H9 (cell line): Measurements from ENCODE around the gene PRRC1. TPM values are rescaled to one million over a fixed set of nuclear protein-coding genes. Genes with fewer than 3 reads are reported as not detected.
"Not testable (repeated sequence)": the region's sequence is repeated elsewhere in the genome, so short reads cannot be mapped to it uniquely, and the experiment has no call there.

Experiments
- DNase-seq: peaks from one replicate; pipeline ENCODE4 v3.0.0-alpha.2; 2017
- H2AFZ ChIP-seq: one replicate; pipeline ENCODE4 v1.6.1; 2013; ENCODE audit warnings: mild to moderate bottlenecking, low read length, control low read depth, moderate library complexity
- H2AK5ac ChIP-seq: 2 replicates; pipeline ENCODE4 v1.6.1; 2013; ENCODE audit warnings: low read length, control low read depth, mixed read lengths; ENCODE audit not compliant: insufficient read length
- H2BK120ac ChIP-seq: one replicate; pipeline ENCODE4 v1.6.1; 2013; ENCODE audit warnings: low read depth, mild to moderate bottlenecking, low read length, control low read depth, inconsistent platforms; ENCODE audit not compliant: poor library complexity, severe bottlenecking
- H2BK12ac ChIP-seq: 2 replicates; pipeline ENCODE4 v1.6.1; 2013; ENCODE audit warnings: low read length, control low read depth, mixed read lengths, low read depth; ENCODE audit not compliant: insufficient read length
- H2BK15ac ChIP-seq: 2 replicates; pipeline ENCODE4 v1.6.1; 2013; ENCODE audit warnings: low read depth, low read length, control low read depth
- H2BK20ac ChIP-seq: one replicate; pipeline ENCODE4 v1.6.1; 2013; ENCODE audit warnings: low read depth, mild to moderate bottlenecking, low read length, control low read depth, inconsistent platforms; ENCODE audit not compliant: poor library complexity, severe bottlenecking
- H2BK5ac ChIP-seq: 2 replicates; pipeline ENCODE4 v1.6.1; 2013; ENCODE audit warnings: low read length, control low read depth, mixed read lengths; ENCODE audit not compliant: insufficient read length
- H3K14ac ChIP-seq: 2 replicates; pipeline ENCODE4 v1.6.1; 2013; ENCODE audit warnings: low read length, control low read depth; ENCODE audit not compliant: insufficient read depth
- H3K18ac ChIP-seq: 2 replicates; pipeline ENCODE4 v1.6.1; 2013; ENCODE audit warnings: low read depth, mild to moderate bottlenecking, mixed read lengths, low read length, control low read depth; ENCODE audit not compliant: insufficient read length
- H3K23ac ChIP-seq: 2 replicates; pipeline ENCODE4 v1.6.1; 2013; ENCODE audit warnings: low read length, control low read depth, mixed read lengths, low read depth; ENCODE audit not compliant: insufficient read length
- H3K23me2 ChIP-seq: 2 replicates; pipeline ENCODE4 v1.6.1; 2013; ENCODE audit warnings: low read depth, mild to moderate bottlenecking, mixed read lengths, low read length, control low read depth; ENCODE audit not compliant: insufficient read length, poor library complexity, severe bottlenecking
- H3K27ac ChIP-seq: 2 replicates; pipeline ENCODE4 v1.5.1; 2013; ENCODE audit warnings: low read length, control low read depth, mixed read lengths, low read depth; ENCODE audit not compliant: insufficient read length
- H3K27me3 ChIP-seq: 2 replicates; pipeline ENCODE4 v1.6.1; 2013; ENCODE audit warnings: low read length, control low read depth, inconsistent platforms; ENCODE audit not compliant: insufficient read depth
- H3K4ac ChIP-seq: 2 replicates; pipeline ENCODE4 v1.6.1; 2013; ENCODE audit warnings: low read depth, mild to moderate bottlenecking, control low read depth, inconsistent platforms, low read length, moderate library complexity
- H3K4me1 ChIP-seq: 2 replicates; pipeline ENCODE4 v1.6.1; 2013; ENCODE audit warnings: low read length, control low read depth, inconsistent platforms; ENCODE audit not compliant: insufficient read depth
- H3K4me2 ChIP-seq: 2 replicates; pipeline ENCODE4 v1.6.1; 2013; ENCODE audit warnings: low read length, control low read depth, mixed read lengths; ENCODE audit not compliant: insufficient read length, insufficient read depth
- H3K56ac ChIP-seq: 2 replicates; pipeline ENCODE4 v1.6.1; 2013; ENCODE audit warnings: low read depth, mild to moderate bottlenecking, mixed read lengths, low read length, control low read depth; ENCODE audit not compliant: insufficient read length
- H3K79me1 ChIP-seq: 2 replicates; pipeline ENCODE4 v1.6.1; 2013; ENCODE audit warnings: low read depth, mild to moderate bottlenecking, moderate library complexity, low read length, control low read depth, inconsistent platforms; ENCODE audit not compliant: insufficient read depth, poor library complexity, severe bottlenecking
- H3K79me2 ChIP-seq: 2 replicates; pipeline ENCODE4 v1.6.1; 2013; ENCODE audit warnings: low read length, control low read depth, inconsistent platforms; ENCODE audit not compliant: insufficient read depth
- H3K9ac ChIP-seq: 2 replicates; pipeline ENCODE4 v1.6.1; 2013; ENCODE audit warnings: low read length, control low read depth, mixed read lengths; ENCODE audit not compliant: insufficient read length; ENCODE audit errors: extremely low read depth
- H3K9me3 ChIP-seq: one replicate; pipeline ENCODE4 v1.6.1; 2013; ENCODE audit warnings: low read depth, low read length, inconsistent platforms; ENCODE audit not compliant: control insufficient read depth
- H3T11ph ChIP-seq: one replicate; pipeline ENCODE4 v1.6.1; 2013; ENCODE audit warnings: mild to moderate bottlenecking, low read length, control low read depth, inconsistent platforms
- H4K20me1 ChIP-seq: one replicate; pipeline ENCODE4 v1.6.1; 2013; ENCODE audit not compliant: control insufficient read depth, insufficient read length, insufficient read depth
- H4K5ac ChIP-seq: 2 replicates; pipeline ENCODE4 v1.6.1; 2013; ENCODE audit warnings: low read depth, mild to moderate bottlenecking, mixed read lengths, low read length, control low read depth; ENCODE audit not compliant: insufficient read length
- H4K8ac ChIP-seq: replicated peaks from 2 replicates; pipeline ENCODE4 v1.6.1; 2013; ENCODE audit warnings: low read length, control low read depth, mixed read lengths, low read depth; ENCODE audit not compliant: insufficient read length
- H4K91ac ChIP-seq: 2 replicates; pipeline ENCODE4 v1.6.1; 2013; ENCODE audit warnings: low read depth, mild to moderate bottlenecking, moderate library complexity, mixed read lengths, low read length, control low read depth; ENCODE audit not compliant: insufficient read length
- H3K27ac Mint-ChIP-seq, 3 experiments: 2 replicates in 2 of 3; 3 replicates in 1 of 3; pipeline ENCODE4 v1.8.0; 2020 to 2021; ENCODE audit warnings: mixed read lengths in 3 of 3, mild to moderate bottlenecking in 1 of 3, moderate library complexity in 1 of 3
- H3K27me3 Mint-ChIP-seq: 2 replicates; pipeline ENCODE4 v1.8.0; 2021; ENCODE audit warnings: low read depth, mild to moderate bottlenecking, moderate library complexity, mixed read lengths
- H3K36me3 Mint-ChIP-seq, 3 experiments: 2 replicates in 2 of 3; 3 replicates in 1 of 3; pipeline ENCODE4 v1.8.0; 2020 to 2021; ENCODE audit warnings: low read depth in 3 of 3, mixed read lengths in 3 of 3; ENCODE audit not compliant: insufficient read depth in 1 of 3
- H3K4me1 Mint-ChIP-seq, 2 experiments: 2 replicates each; pipeline ENCODE4 v1.8.0; 2020; ENCODE audit warnings: mixed read lengths in 2 of 2
- H3K4me3 Mint-ChIP-seq, 2 experiments: 2 replicates in 1 of 2; 3 replicates in 1 of 2; pipeline ENCODE4 v1.8.0; 2020 to 2021; ENCODE audit warnings: mild to moderate bottlenecking in 2 of 2, mixed read lengths in 2 of 2, moderate library complexity in 1 of 2
- H3K9me3 Mint-ChIP-seq, 2 experiments: 2 replicates in 1 of 2; 3 replicates in 1 of 2; pipeline ENCODE4 v1.8.0; 2020; ENCODE audit warnings: mild to moderate bottlenecking in 2 of 2, mixed read lengths in 2 of 2, moderate library complexity in 1 of 2
- CTCF ChIP-seq: fragments of 200-600 bp; sonication (generic); conservative IDR thresholded peaks from 3 replicates; pipeline ENCODE4 v1.8.0; 2021; ENCODE audit warnings: antibody characterized with exemption, mild to moderate bottlenecking
- WGBS: extraction: QIAGEN DNeasy Blood & Tissue Kit; methylation state at CpG from one replicate; pipeline ENCODE4 v1.1.7; 2013; ENCODE audit warnings: missing lambda C conversion rate, low lambda C conversion rate, mixed read lengths; ENCODE audit not compliant: insufficient read length; ENCODE audit errors: extremely low coverage; 5-methylcytosine and 5-hydroxymethylcytosine counted together
- total RNA-seq: library from RNA; stranded (reverse); gene quantifications from 2 replicates; pipeline ENCODE4 v1.2.1, GENCODE V29; 2021

Gene PRRC1
- total RNA-seq, 1 experiment from 2014 or later = 70.7 TPM

GRCh38 chr5:127568166-127568565 lies 50.7 kb downstream of the PRRC1 start:
- no peak overlapping the region for H3K23ac ChIP-seq
- no peak overlapping the region for H2BK5ac ChIP-seq
- no peaks in the 10 kb centered on the region for H3K23me2 ChIP-seq
- H3K9ac ChIP-seq = no peak overlapping the region
- peaks cover 8% of the 10 kb centered on the region in 2 experiments for H3K4me1 Mint-ChIP-seq
- H2BK12ac ChIP-seq = no peak overlapping the region
- H2BK20ac ChIP-seq = no peak overlapping the region
- H3K18ac ChIP-seq = no peak overlapping the region
- no peak overlapping the region for H3K4me3 Mint-ChIP-seq
- no peak overlapping the region for H3K56ac ChIP-seq
- H3K4me1 ChIP-seq = no peaks in the 10 kb centered on the region
- no peak overlapping the region for H3K27ac ChIP-seq
- no peak for TF ChIP-seq CTCF
- no peak overlapping the region for H4K5ac ChIP-seq
- H3K27me3 Mint-ChIP-seq = peaks cover 6% of the 10 kb centered on the region; the same call in 1 of the 2 replicates
- no peaks in the 10 kb centered on the region for H4K20me1 ChIP-seq
- H4K91ac ChIP-seq = no peak overlapping the region
- H3K36me3 Mint-ChIP-seq = no peaks in the 10 kb centered on the region; a peak in 1 of 7 replicates
- no peaks in the 10 kb centered on the region for H3K9me3 ChIP-seq
- H3K4ac ChIP-seq = no peak overlapping the region
- no peak overlapping the region for H3T11ph ChIP-seq
- no peaks in the 10 kb centered on the region for H3K79me1 ChIP-seq
- no peak overlapping the region for H2AFZ ChIP-seq
- H3K27ac Mint-ChIP-seq = no peak overlapping the region
- no peak overlapping the region for H3K4me2 ChIP-seq
- H2BK15ac ChIP-seq = no peak overlapping the region
- H2AK5ac ChIP-seq = no peak overlapping the region
- no peak overlapping the region for H2BK120ac ChIP-seq
- H3K27me3 ChIP-seq = no peaks in the 10 kb centered on the region
- no peaks in the 10 kb centered on the region for H3K79me2 ChIP-seq
- H3K14ac ChIP-seq = no peak overlapping the region
- whole genome bisulfite sequencing = no CpG with 5 or more reads among the region's 3 CpGs
- no peak for DNase-seq
- no peak overlapping the region for H4K8ac ChIP-seq
- peaks cover 0 to 2% of the 10 kb centered on the region in 2 experiments; a peak in 2 of 5 replicates for H3K9me3 Mint-ChIP-seq

GRCh38 chr5:127569471-127569870 lies 52.0 kb downstream of the PRRC1 start:
- not testable (repeated sequence) for H4K5ac ChIP-seq, H2BK15ac ChIP-seq, H3K9ac ChIP-seq, H4K8ac ChIP-seq, DNase-seq, H3K23ac ChIP-seq, H3K4me3 Mint-ChIP-seq, H3K27ac ChIP-seq, H3K9me3 Mint-ChIP-seq, H3K4me2 ChIP-seq, H3K23me2 ChIP-seq, H3K27me3 ChIP-seq, H2BK120ac ChIP-seq, H2BK20ac ChIP-seq, H2AFZ ChIP-seq, H3K79me1 ChIP-seq, H3K27me3 Mint-ChIP-seq, H3K27ac Mint-ChIP-seq, H4K91ac ChIP-seq, H4K20me1 ChIP-seq, H2BK5ac ChIP-seq, H2AK5ac ChIP-seq, H3K4me1 ChIP-seq, H3K56ac ChIP-seq, H2BK12ac ChIP-seq, H3T11ph ChIP-seq, H3K79me2 ChIP-seq, H3K4me1 Mint-ChIP-seq, H3K36me3 Mint-ChIP-seq, H3K18ac ChIP-seq, H3K14ac ChIP-seq, H3K9me3 ChIP-seq, H3K4ac ChIP-seq
- WGBS = no CpG with 5 or more reads among the region's 40 CpGs
